HCT116 (cell line): ENCODE measurements around the gene OR4D2. TPM values are rescaled to one million over a fixed set of nuclear protein-coding genes. Genes with fewer than 3 reads are reported as not detected.

Experiments used
- ATAC-seq: fragments of 200-7000 bp; cut with Tn5 transposase; 2 replicates; pipeline ENCODE4 v1.9.1; 2020; ENCODE audit warnings: mild to moderate bottlenecking, moderate library complexity
- BruUV-seq: library from RNA; stranded (reverse); fragments of 400-500 nt; replicated peaks from 2 replicates; lab custom pipeline; 2021; lab: Mats Ljungman, UMichigan
- CTCF ChIA-PET: fragments of 300-600 bp; sonication (Branson Sonifier 250); formaldehyde crosslinking; loops from one replicate; lab custom pipeline; 2021; ENCODE audit warnings: antibody characterized with exemption; lab: Charles Lee
- POLR2A ChIA-PET: fragments of 300-600, 350-600 bp; sonication (Branson Sonifier 250); formaldehyde crosslinking; loops from one replicate; lab custom pipeline; 2021; ENCODE audit warnings: antibody characterized with exemption; lab: Charles Lee
- RAD21 ChIA-PET, 2 experiments: fragments of 300-600 bp; sonication (Branson Sonifier 250); formaldehyde crosslinking; loops; one replicate each; lab custom pipeline; 2023; ENCODE audit warnings: low total read pairs in 2 of 2; ENCODE audit not compliant: uncharacterized antibody in 2 of 2, unreplicated experiment in 2 of 2, low non-redundant PET in 1 of 2; lab: Charles Lee
- DNase-seq: peaks from one replicate; pipeline ENCODE4 v3.0.0-alpha.2; 2010; ENCODE audit warnings: low read depth, low spot score
- H2AFZ ChIP-seq: fragments of 200-600 bp; shearing (Covaris generic), sonication (generic); 2 replicates; pipeline ENCODE4 v1.6.1; 2017; ENCODE audit warnings: low read depth, mixed run types, mixed read lengths, antibody characterized with exemption, low read length; ENCODE audit not compliant: poor library complexity, severe bottlenecking
- H3K27ac ChIP-seq: 2 replicates; pipeline ENCODE4 v1.5.1; 2012; ENCODE audit warnings: low read depth, low read length
- H3K27me3 ChIP-seq: fragments of 200-600 bp; sonication (generic); 2 replicates; pipeline ENCODE4 v1.6.1; 2016; ENCODE audit warnings: mixed run types, low read length, mixed read lengths; ENCODE audit not compliant: insufficient read depth
- H3K36me3 ChIP-seq, 2 experiments: fragments of 200-500 bp in 1 of 2; fragments of 200-600 bp in 1 of 2; sonication (Bioruptor generic) in 1 of 2; sonication (generic) in 1 of 2; 2 replicates each; pipeline versions ENCODE4 v1.5.1 to v1.6.1; 2014 to 2016; ENCODE audit warnings: low read length in 2 of 2, inconsistent platforms in 1 of 2, mixed read lengths in 1 of 2, mixed run types in 1 of 2; ENCODE audit not compliant: insufficient read depth in 2 of 2, control insufficient read depth in 1 of 2
- H3K4me1 ChIP-seq, 2 experiments: fragments of 200-600 bp in 1 of 2; sonication (generic) in 1 of 2; 2 replicates each; pipeline versions ENCODE4 v1.5.1 to v1.6.1; 2012 to 2017; ENCODE audit warnings: low read length in 2 of 2, inconsistent platforms in 1 of 2, mild to moderate bottlenecking in 1 of 2, mixed read lengths in 1 of 2, mixed run types in 1 of 2, moderate library complexity in 1 of 2; ENCODE audit not compliant: insufficient read depth in 2 of 2, control insufficient read depth in 1 of 2
- H3K4me2 ChIP-seq: fragments of 200-600 bp; sonication (generic); 2 replicates; pipeline ENCODE4 v1.6.1; 2017; ENCODE audit warnings: mixed run types, low read length, mixed read lengths
- H3K4me3 ChIP-seq, 2 experiments: fragments of 200-600 bp in 1 of 2; sonication (generic) in 1 of 2; replicated peaks in 1 of 2; 2 replicates each; pipeline ENCODE4 v1.5.1; 2011 to 2016; ENCODE audit warnings: low read length in 2 of 2, control low read depth in 1 of 2, low read depth in 1 of 2, mild to moderate bottlenecking in 1 of 2, mixed read lengths in 1 of 2, mixed run types in 1 of 2
- H3K79me2 ChIP-seq: fragments of 200-600 bp; sonication (generic); 2 replicates; pipeline ENCODE4 v1.6.1; 2017; ENCODE audit warnings: mild to moderate bottlenecking, mixed run types, low read length, moderate library complexity, mixed read lengths; ENCODE audit not compliant: insufficient read depth
- H3K9ac ChIP-seq: fragments of 200-600 bp; sonication (generic); 2 replicates; pipeline ENCODE4 v1.6.1; 2016; ENCODE audit warnings: low read length, mixed read lengths
- H3K9me2 ChIP-seq: fragments of 200-600 bp; sonication (generic), shearing (Covaris generic); 2 replicates; pipeline ENCODE4 v1.6.1; 2017; ENCODE audit warnings: mixed run types, mild to moderate bottlenecking, moderate library complexity; ENCODE audit not compliant: insufficient read depth
- H3K9me3 ChIP-seq, 2 experiments: fragments of 200-500 bp in 1 of 2; fragments of 200-600 bp in 1 of 2; sonication (Bioruptor generic) in 1 of 2; sonication (generic) in 1 of 2; 2 replicates each; pipeline ENCODE4 v1.6.1; 2014 to 2017; ENCODE audit warnings: low read length in 2 of 2, mixed read lengths in 2 of 2, inconsistent platforms in 1 of 2, low read depth in 1 of 2, mild to moderate bottlenecking in 1 of 2, mixed run types in 1 of 2, moderate library complexity in 1 of 2; ENCODE audit not compliant: control insufficient read depth in 1 of 2, insufficient read depth in 1 of 2
- H4K20me1 ChIP-seq: fragments of 200-600 bp; sonication (generic), shearing (Covaris generic); 2 replicates; pipeline ENCODE4 v1.6.1; 2017; ENCODE audit warnings: mixed run types, mild to moderate bottlenecking, moderate library complexity; ENCODE audit not compliant: insufficient read depth
- EGR1 ChIP-seq: IDR thresholded peaks from 2 replicates; pipeline ENCODE4 v1.6.1; 2012; ENCODE audit warnings: low read depth
- ELF1 ChIP-seq: IDR thresholded peaks from 2 replicates; pipeline ENCODE4 v1.6.1; 2012; ENCODE audit warnings: low read depth, borderline replicate concordance
- EZH2phosphoT487 ChIP-seq: fragments of 200-600 bp; IDR thresholded peaks from 2 replicates; pipeline ENCODE4 v1.6.1; 2018; ENCODE audit warnings: antibody characterized with exemption, borderline replicate concordance
- FOSL1 ChIP-seq: IDR thresholded peaks from 2 replicates; pipeline ENCODE4 v1.6.1; 2012; ENCODE audit warnings: low read depth
- JUND ChIP-seq: IDR thresholded peaks from 2 replicates; pipeline ENCODE4 v1.6.1; 2012
- POLR2A ChIP-seq: IDR thresholded peaks from 2 replicates; pipeline ENCODE4 v1.7.0; 2011; ENCODE audit warnings: borderline replicate concordance; ENCODE audit not compliant: insufficient read depth, insufficient read length; ENCODE audit errors: extremely low read depth
- POLR2AphosphoS5 ChIP-seq: IDR thresholded peaks from 2 replicates; pipeline ENCODE4 v1.6.1; 2011; ENCODE audit warnings: mild to moderate bottlenecking, low read depth, low read length, moderate library complexity
- SP1 ChIP-seq: IDR thresholded peaks from 2 replicates; pipeline ENCODE4 v1.6.1; 2012; ENCODE audit warnings: low read depth
- ZFX ChIP-seq: fragments of 450-650 bp; IDR thresholded peaks from 2 replicates; pipeline ENCODE4 v1.6.1; 2017
- intact Hi-C: fragments of 100-400 bp; cut with micrococcal nuclease; formaldehyde crosslinking; loops from 2 replicates; pipeline ENCODE4 v1.10.0; 2022
- total RNA-seq: library from RNA; stranded (reverse); gene quantifications from one replicate; pipeline ENCODE4 v1.2.1, GENCODE V29; 2021; ENCODE audit not compliant: unreplicated experiment
- TF ChIP-seq, protein P1 (sequence below): IDR thresholded peaks from 2 replicates; pipeline ENCODE4 v1.6.1; 2012; ENCODE audit warnings: low read depth
- TF ChIP-seq, protein P2 (sequence below), 3 experiments: fragments of 200-600 bp in 1 of 3; sonication (generic) in 1 of 3; IDR thresholded peaks in 2 of 3; conservative IDR thresholded peaks in 1 of 3; 2 replicates each; pipeline ENCODE4 v1.5.1; 2012 to 2017; ENCODE audit warnings: low read depth in 2 of 3, low read length in 2 of 3, antibody characterized with exemption in 1 of 3, borderline replicate concordance in 1 of 3, control low read depth in 1 of 3, mild to moderate bottlenecking in 1 of 3, mixed read lengths in 1 of 3, mixed run types in 1 of 3, moderate library complexity in 1 of 3; ENCODE audit not compliant: insufficient read depth in 1 of 3

The OR4D2 gene
- total RNA-seq, 1 experiment from 2014 or later: not detected

DNA sequence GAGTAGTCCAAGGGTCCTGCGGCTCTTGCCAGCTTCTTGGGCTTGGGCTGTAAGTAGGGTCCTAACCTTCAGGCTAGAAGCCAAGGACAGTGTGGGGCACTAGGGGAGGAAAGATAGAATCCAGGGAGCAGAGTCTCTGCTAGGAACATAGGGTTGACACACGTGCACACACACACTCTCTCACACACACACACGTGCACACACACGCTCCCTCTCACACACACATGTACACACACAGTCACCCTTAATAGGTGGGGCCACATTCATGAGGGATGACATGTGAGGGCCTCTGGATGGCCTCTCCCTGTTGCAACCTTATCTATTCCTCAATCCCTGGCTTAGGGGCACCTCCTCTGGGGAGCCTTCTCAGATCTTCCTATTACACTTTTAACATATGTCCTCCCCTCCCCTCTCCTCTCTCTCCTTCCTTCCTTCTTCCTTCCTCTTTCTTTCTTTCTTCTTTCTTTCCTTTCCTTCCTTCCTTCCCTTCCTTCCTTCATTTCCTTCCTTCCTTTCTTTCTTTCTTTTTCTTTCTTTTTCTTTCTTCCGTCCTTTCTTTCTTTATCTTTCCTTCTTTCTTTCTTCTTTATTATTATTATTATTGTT is 28.8 kb downstream of the OR4D2 start:
- CTCF ChIA-PET: interaction anchor here (0.8 kb wide), 1 partner anchor 253 kb away, joined by 3 read pairs; no protein-coding TSS in a partner anchor
- H3K9me3 ChIP-seq: no peaks in the 10 kb centered on the region
- intact Hi-C loops: no loop called here
- DNase-seq (no peak), ATAC-seq (no peak)
- no peaks in the 10 kb centered on the region for H3K36me3 ChIP-seq
- no peak overlapping the region for H2AFZ ChIP-seq
- H3K9me2 ChIP-seq: no peaks in the 10 kb centered on the region
- no peaks in the 10 kb centered on the region for H4K20me1 ChIP-seq
- H3K27me3 ChIP-seq: no peaks in the 10 kb centered on the region; the same call in 1 of the 2 replicates
- no peak overlapping the region for H3K9ac ChIP-seq
- POLR2A ChIA-PET: interaction anchor here (0.6 kb wide), 1 partner anchor 19 kb away, joined by 10 read pairs; no protein-coding TSS in a partner anchor
- no peak overlapping the region for H3K4me2 ChIP-seq
- H3K4me1 ChIP-seq: peaks cover 0 to 9% of the 10 kb centered on the region in 2 experiments; a peak in 1 of 4 replicates
- H3K79me2 ChIP-seq: no peaks in the 10 kb centered on the region
- no peak overlapping the region for H3K4me3 ChIP-seq
- TF ChIP-seq, protein P1, sequence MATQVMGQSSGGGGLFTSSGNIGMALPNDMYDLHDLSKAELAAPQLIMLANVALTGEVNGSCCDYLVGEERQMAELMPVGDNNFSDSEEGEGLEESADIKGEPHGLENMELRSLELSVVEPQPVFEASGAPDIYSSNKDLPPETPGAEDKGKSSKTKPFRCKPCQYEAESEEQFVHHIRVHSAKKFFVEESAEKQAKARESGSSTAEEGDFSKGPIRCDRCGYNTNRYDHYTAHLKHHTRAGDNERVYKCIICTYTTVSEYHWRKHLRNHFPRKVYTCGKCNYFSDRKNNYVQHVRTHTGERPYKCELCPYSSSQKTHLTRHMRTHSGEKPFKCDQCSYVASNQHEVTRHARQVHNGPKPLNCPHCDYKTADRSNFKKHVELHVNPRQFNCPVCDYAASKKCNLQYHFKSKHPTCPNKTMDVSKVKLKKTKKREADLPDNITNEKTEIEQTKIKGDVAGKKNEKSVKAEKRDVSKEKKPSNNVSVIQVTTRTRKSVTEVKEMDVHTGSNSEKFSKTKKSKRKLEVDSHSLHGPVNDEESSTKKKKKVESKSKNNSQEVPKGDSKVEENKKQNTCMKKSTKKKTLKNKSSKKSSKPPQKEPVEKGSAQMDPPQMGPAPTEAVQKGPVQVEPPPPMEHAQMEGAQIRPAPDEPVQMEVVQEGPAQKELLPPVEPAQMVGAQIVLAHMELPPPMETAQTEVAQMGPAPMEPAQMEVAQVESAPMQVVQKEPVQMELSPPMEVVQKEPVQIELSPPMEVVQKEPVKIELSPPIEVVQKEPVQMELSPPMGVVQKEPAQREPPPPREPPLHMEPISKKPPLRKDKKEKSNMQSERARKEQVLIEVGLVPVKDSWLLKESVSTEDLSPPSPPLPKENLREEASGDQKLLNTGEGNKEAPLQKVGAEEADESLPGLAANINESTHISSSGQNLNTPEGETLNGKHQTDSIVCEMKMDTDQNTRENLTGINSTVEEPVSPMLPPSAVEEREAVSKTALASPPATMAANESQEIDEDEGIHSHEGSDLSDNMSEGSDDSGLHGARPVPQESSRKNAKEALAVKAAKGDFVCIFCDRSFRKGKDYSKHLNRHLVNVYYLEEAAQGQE: no peak
- TF ChIP-seq EGR1: no peak
- TF ChIP-seq JUND: no peak
- RAD21 ChIA-PET: no interaction called here
- BruUV-seq: no TSS peak
- H3K27ac ChIP-seq: no peak overlapping the region

DNA sequence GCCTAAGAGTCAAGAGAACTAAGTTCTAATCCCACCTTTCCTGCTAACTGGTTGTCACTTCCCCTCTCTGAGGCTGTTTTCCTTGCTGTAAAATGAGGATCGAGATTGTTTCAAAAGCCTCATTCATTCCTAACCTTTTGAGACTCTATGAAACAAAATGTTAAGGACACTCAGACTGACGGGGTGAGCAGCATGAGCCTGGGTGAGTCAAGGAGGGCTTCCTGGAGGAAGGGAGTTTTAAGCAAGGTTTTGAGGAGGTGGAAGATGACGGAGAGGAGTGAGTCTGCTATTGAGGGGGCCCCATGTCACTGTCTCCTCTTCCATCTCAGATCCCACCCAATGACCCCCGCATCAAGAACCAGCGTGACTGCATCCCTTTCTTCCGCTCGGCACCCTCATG is 29.8 kb downstream of the OR4D2 start:
- Histone ChIP-seq H3K27ac (no peak overlapping the region), H3K9me2 (no peaks in the 10 kb centered on the region), H3K27me3 (no peaks in the 10 kb centered on the region; the same call in 1 of the 2 replicates), H2AFZ (no peak overlapping the region), H3K9me3 (no peaks in the 10 kb centered on the region), H4K20me1 (no peaks in the 10 kb centered on the region), H3K36me3 (no peaks in the 10 kb centered on the region), H3K9ac (no peak overlapping the region), H3K4me1 (peaks cover 0 to 3% of the 10 kb centered on the region in 2 experiments; a peak in 1 of 4 replicates), H3K79me2 (no peaks in the 10 kb centered on the region), H3K4me2 (no peak overlapping the region), H3K4me3 (no peak overlapping the region)
- intact Hi-C loops: no loop called here
- ChIA-PET POLR2A (no interaction called here), CTCF (interaction anchor here (0.8 kb wide), 1 partner anchor 252 kb away, joined by 3 read pairs; no protein-coding TSS in a partner anchor), RAD21 (no interaction called here)
- DNase-seq (no peak), ATAC-seq (no peak)
- BruUV-seq: no TSS peak
- TF ChIP-seq POLR2A (no peak), ZFX (no peak), EZH2phosphoT487 (no peak), FOSL1 (no peak), POLR2AphosphoS5 (no peak), ELF1 (no peak), SP1 (no peak)
- TF ChIP-seq, protein P2, sequence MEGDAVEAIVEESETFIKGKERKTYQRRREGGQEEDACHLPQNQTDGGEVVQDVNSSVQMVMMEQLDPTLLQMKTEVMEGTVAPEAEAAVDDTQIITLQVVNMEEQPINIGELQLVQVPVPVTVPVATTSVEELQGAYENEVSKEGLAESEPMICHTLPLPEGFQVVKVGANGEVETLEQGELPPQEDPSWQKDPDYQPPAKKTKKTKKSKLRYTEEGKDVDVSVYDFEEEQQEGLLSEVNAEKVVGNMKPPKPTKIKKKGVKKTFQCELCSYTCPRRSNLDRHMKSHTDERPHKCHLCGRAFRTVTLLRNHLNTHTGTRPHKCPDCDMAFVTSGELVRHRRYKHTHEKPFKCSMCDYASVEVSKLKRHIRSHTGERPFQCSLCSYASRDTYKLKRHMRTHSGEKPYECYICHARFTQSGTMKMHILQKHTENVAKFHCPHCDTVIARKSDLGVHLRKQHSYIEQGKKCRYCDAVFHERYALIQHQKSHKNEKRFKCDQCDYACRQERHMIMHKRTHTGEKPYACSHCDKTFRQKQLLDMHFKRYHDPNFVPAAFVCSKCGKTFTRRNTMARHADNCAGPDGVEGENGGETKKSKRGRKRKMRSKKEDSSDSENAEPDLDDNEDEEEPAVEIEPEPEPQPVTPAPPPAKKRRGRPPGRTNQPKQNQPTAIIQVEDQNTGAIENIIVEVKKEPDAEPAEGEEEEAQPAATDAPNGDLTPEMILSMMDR (IDR thresholded peaks at IDR 0.05 in 2 of 3, conservative IDR thresholded peaks at IDR 0.05 in 1 of 3; ENCODE audit: borderline replicate concordance in 1 of 3, insufficient read depth in 1 of 3, low read depth in 2 of 3, low read length in 2 of 3): no peak
